Psoas muscle (tissue), 8 donors: ENCODE measurements around the gene SETDB2. TPM values are rescaled to one million over a fixed set of nuclear protein-coding genes. Genes with fewer than 3 reads are reported as not detected.
A peak's percentile ranks its signal among the peaks of the same experiment; 100 is the strongest.

ENCODE experiments used
- ATAC-seq, 4 donors: fragments of 200-7000 bp; cut with Tn5 transposase; one replicate each; pipeline ENCODE4 v1.9.1; 2020; ENCODE audit warnings: moderate library complexity in 3 of 4, mild to moderate bottlenecking in 2 of 4
- DNase-seq, 2 donors: peaks; one replicate each; pipeline ENCODE4 v3.0.0-alpha.2; 2020
- H3K27ac ChIP-seq: fragments of 200-600 bp; one replicate; pipeline ENCODE4 v1.8.0; 2022
- H3K27me3 ChIP-seq, 3 donors: fragments of 200-600 bp in 1 of 3; one replicate each; pipeline versions ENCODE4 v1.6.1 to v1.8.0; 2013 to 2022; ENCODE audit warnings: low read length in 2 of 3, mild to moderate bottlenecking in 2 of 3, moderate library complexity in 1 of 3; ENCODE audit not compliant: insufficient read depth in 3 of 3
- H3K36me3 ChIP-seq, 2 donors: fragments of 200-600 bp in 1 of 2; one replicate each; pipeline versions ENCODE4 v1.6.1 to v1.8.0; 2013 to 2022; ENCODE audit warnings: low read depth in 1 of 2, mild to moderate bottlenecking in 1 of 2, moderate library complexity in 1 of 2; ENCODE audit not compliant: insufficient read depth in 1 of 2
- H3K4me1 ChIP-seq: fragments of 200-600 bp; one replicate; pipeline ENCODE4 v1.8.0; 2022
- H3K4me3 ChIP-seq: fragments of 200-600 bp; one replicate; pipeline ENCODE4 v1.8.0; 2022; ENCODE audit warnings: mild to moderate bottlenecking
- H3K9me3 ChIP-seq: fragments of 200-600 bp; one replicate; pipeline ENCODE4 v1.8.0; 2022
- WGBS, 3 donors: extraction: QIAGEN DNeasy Blood & Tissue Kit; methylation state at CpG; one replicate each; pipeline versions ENCODE4 v1.1.6 to v1.1.7; 2013; 5-methylcytosine and 5-hydroxymethylcytosine counted together
- intact Hi-C, 2 donors: fragments of 100-400 bp; cut with DNase I; formaldehyde crosslinking; loops; one replicate each; pipeline versions ENCODE4 v1.11.0 to v1.14.2; 2022
- polyA plus RNA-seq, 3 donors: library from polyadenylated mRNA; stranded (reverse); fragments of 200-250 nt; gene quantifications; one replicate each; pipeline ENCODE4 v1.2.3, GENCODE V29; 2013
- total RNA-seq, 4 donors: library from RNA; stranded (reverse); fragmentation: NEBNext Ultra II Directional in 2 of 4; extraction: Animal tissue kit (Norgen Biotek cat#: 25700) in 2 of 4; gene quantifications; one replicate each; pipeline versions ENCODE4 v1.2.1 to v1.2.4, GENCODE V29; 2021 to 2023
- TF ChIP-seq, protein P1 (sequence below): fragments of 200-600 bp; IDR thresholded peaks from one replicate; pipeline ENCODE4 v1.8.0; 2022; ENCODE audit warnings: antibody characterized with exemption
- donor health status: healthy with polysubstance abuse.
- donor health status: DM: no; HTN: no; CAD: no; lungs with moderate emphysema.
- donor health status: Bipolar disorder and iron deficiency.
- donor health status: healthy.
- donor health status: DM: yes; HTN: yes; CAD: no.
- donor health status: DM: no; HTN: no; CAD: no.
- donor health status: DM: no; HTN: no; CAD: no.
- donor health status: DM: yes; HTN: yes; CAD: no.

Gene SETDB2
- total and polyA plus RNA-seq, 7 donors, result 1.7 to 7.9 (median 3.7) TPM

DNA sequence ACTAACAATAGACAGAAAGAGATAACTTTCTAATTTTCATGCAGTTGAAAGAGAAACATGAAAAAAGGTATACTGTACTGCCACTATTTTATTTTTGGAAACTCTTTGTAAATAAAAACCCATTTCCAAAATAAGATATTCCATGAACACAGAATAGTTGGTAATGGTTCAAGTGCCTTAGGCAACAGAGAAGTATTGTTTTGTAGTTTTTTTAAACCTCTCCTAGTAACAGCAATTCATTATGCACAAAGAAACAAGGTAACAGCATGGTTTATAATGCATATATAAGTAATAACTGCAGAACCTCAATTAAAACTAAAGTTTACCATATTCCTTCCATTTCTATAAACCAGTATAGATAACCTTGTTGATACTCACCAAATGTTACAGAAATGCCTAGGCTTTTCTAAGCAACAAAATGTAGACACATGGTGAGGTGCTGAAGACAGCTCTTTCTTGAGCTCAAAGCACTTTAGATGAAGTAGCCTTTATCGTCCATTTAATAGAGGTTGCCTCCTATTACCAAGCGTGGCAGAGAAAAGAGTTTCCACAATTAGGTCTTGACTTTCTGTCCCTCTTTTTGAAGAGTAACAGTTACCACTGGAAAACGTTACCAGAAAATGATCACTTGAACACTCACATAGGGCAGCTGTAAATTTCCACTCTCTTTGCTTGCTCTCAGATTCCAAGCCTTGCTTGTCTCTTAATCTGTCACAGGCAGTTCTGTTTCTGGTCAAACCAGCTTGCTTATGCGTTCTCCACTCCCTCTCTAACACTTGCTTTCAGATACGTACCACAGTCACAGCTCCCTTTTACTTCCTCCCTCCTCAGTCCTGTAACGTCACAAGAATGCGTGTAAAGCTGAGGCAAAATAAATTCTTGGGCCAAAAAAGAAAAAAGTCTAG, 43.1 kb upstream of the SETDB2 start:
- ATAC-seq (peak in 2 of 4 donors; percentile 54 to 65), DNase-seq (no peak)
- intact Hi-C loops, result no loop called here
- H3K4me3 ChIP-seq, result peak overlapping the region; percentile 51
- no peaks in the 10 kb centered on the region for H3K36me3 ChIP-seq
- TF ChIP-seq, protein P1, sequence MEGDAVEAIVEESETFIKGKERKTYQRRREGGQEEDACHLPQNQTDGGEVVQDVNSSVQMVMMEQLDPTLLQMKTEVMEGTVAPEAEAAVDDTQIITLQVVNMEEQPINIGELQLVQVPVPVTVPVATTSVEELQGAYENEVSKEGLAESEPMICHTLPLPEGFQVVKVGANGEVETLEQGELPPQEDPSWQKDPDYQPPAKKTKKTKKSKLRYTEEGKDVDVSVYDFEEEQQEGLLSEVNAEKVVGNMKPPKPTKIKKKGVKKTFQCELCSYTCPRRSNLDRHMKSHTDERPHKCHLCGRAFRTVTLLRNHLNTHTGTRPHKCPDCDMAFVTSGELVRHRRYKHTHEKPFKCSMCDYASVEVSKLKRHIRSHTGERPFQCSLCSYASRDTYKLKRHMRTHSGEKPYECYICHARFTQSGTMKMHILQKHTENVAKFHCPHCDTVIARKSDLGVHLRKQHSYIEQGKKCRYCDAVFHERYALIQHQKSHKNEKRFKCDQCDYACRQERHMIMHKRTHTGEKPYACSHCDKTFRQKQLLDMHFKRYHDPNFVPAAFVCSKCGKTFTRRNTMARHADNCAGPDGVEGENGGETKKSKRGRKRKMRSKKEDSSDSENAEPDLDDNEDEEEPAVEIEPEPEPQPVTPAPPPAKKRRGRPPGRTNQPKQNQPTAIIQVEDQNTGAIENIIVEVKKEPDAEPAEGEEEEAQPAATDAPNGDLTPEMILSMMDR, result no peak
- 10 to 18% (median 14%) methylated on average over 7 of the region's 7 CpGs for WGBS, 3 donors
- H3K9me3 ChIP-seq, result peaks cover 13% of the 10 kb centered on the region
- H3K27me3 ChIP-seq, result no peaks in the 10 kb centered on the region
- peak overlapping the region; percentile 61 for H3K27ac ChIP-seq
- H3K4me1 ChIP-seq, result peaks cover 3% of the 10 kb centered on the region

DNA sequence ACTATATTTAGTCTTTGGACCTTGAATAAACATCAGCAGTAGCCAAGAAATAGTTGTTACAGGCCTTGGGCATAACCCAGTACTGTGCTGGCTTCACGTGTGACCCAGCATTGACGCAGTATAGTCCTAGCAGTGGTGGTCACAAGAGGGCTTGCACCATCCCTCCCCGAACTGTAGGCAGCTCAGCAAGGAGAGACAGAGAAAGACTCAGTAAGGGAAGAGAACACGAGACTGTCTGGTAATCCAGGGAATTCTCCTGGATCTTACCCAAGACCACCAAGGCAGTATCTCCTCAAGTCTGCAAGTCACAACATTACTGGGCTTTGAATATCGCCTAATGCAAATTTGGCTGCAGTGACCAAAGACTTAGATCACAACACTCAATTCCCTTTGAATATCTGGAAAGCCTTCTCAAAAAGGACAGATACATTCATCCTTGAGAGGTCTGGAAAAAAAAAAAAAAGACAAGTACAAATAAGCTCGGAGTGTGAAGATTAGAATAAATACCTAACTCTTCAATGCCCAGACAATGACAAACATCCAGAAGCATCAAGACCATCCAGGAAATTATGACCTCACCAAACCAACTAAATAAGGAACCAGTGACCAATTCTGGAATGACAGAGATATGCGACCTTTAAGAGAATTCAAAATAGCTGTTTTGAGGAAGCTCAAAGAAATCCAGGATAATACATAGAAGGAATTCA, 39.9 kb upstream of the SETDB2 start:
- TF ChIP-seq, protein P1, result no peak
- ATAC-seq, result no peak
- intact Hi-C loops, result no loop called here
- no peak overlapping the region for H3K27ac ChIP-seq
- no peaks in the 10 kb centered on the region for H3K27me3 ChIP-seq
- peaks cover 3% of the 10 kb centered on the region for H3K4me1 ChIP-seq
- no peak overlapping the region for H3K4me3 ChIP-seq
- 78 to 83% (median 80%) methylated on average over 7 of the region's 7 CpGs for WGBS, 3 donors
- no peak for DNase-seq
- no peaks in the 10 kb centered on the region for H3K36me3 ChIP-seq
- H3K9me3 ChIP-seq, result peaks cover 13% of the 10 kb centered on the region

DNA sequence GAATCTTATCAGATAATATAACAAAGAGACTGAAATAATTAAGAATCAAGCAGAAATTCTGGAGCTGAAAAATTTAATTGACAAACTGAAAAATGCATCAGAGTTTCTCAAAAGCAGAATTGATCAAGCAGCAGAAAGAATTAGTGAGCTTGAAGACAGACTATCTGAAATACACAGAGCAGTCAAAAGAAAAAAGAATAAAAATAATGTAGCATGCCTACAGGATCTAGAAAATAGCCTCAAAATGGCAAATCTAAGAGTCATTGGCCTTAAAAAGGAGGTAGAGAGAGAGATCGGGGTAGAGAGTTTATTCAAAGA, 39.4 kb upstream of the SETDB2 start:
- ATAC-seq (no peak), DNase-seq (no peak)
- intact Hi-C loops, result no loop called here
- Histone ChIP-seq H3K27ac (no peak overlapping the region), H3K27me3 (no peaks in the 10 kb centered on the region), H3K9me3 (peaks cover 13% of the 10 kb centered on the region), H3K4me3 (no peak overlapping the region), H3K4me1 (peaks cover 3% of the 10 kb centered on the region), H3K36me3 (no peaks in the 10 kb centered on the region)
- WGBS, 3 donors, result 68 to 74% (median 71%) methylated on average over 1 of the region's 1 CpG
- TF ChIP-seq, protein P1, result no peak

DNA sequence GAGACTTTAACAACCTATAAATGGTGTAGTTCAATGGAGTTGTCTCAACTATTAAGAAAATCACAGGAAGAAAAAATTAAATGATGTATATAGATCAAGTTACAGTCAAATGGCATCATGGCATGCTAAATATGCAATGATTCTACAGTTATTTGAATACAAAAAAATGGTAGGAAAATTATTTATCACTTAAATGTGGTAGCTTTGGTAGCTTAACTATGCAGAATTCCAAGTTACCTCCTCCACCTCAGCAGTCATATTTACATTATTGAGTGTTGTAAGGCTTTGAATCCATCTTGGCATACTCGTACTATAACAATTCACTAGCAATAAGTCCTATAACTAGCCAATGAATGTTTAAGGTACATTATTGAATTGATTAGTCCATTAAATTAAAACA, 37.0 kb upstream of the SETDB2 start:
- WGBS, 3 donors, result 97 to 100% (median 98%) methylated on average over 1 of the region's 1 CpG
- ATAC-seq, result no peak
- H3K4me1 ChIP-seq, result no peaks in the 10 kb centered on the region
- no peaks in the 10 kb centered on the region for H3K27me3 ChIP-seq
- TF ChIP-seq, protein P1, result no peak
- intact Hi-C loops, result no loop called here
- no peak overlapping the region for H3K4me3 ChIP-seq
- H3K36me3 ChIP-seq, result no peaks in the 10 kb centered on the region
- DNase-seq, result no peak
- H3K9me3 ChIP-seq, result peaks cover 13% of the 10 kb centered on the region
- no peak overlapping the region for H3K27ac ChIP-seq
